Peyer's patch (tissue), 4 donors: ENCODE data around the gene CHST11. TPM values are rescaled to one million over a fixed set of nuclear protein-coding genes. Genes with fewer than 3 reads are reported as not detected.

Experiments
- DNase-seq, 3 donors: peaks; one replicate each; pipeline ENCODE4 v3.0.0-alpha.2; 2017 to 2019
- H3K27ac ChIP-seq, 4 donors: fragments of 200-600 bp; sonication (generic); one replicate each; pipeline ENCODE4 v1.5.1; 2016 to 2019
- H3K27me3 ChIP-seq, 2 donors: fragments of 200-600 bp; sonication (generic); one replicate each; pipeline ENCODE4 v1.5.1; 2019
- H3K36me3 ChIP-seq, 3 donors: fragments of 200-600 bp; sonication (generic); one replicate each; pipeline ENCODE4 v1.5.1; 2016 to 2019
- H3K4me1 ChIP-seq, 4 donors: fragments of 200-600 bp; sonication (generic); one replicate each; pipeline ENCODE4 v1.5.1; 2016 to 2019
- H3K4me3 ChIP-seq, 4 donors: fragments of 200-600 bp; sonication (generic); 1 replicate in 3 of 4; 2 replicates in 1 of 4; pipeline ENCODE4 v1.5.1; 2016 to 2019; ENCODE audit warnings: mild to moderate bottlenecking in 1 of 4
- H3K9me3 ChIP-seq, 4 donors: fragments of 200-600 bp; sonication (generic); one replicate each; pipeline ENCODE4 v1.5.1; 2016 to 2019; ENCODE audit warnings: mild to moderate bottlenecking in 1 of 4
- POLR2A ChIP-seq, 2 donors: fragments of 450-650 bp; IDR thresholded peaks; one replicate each; pipeline ENCODE4 v1.5.1; 2017; ENCODE audit warnings: antibody characterized with exemption in 2 of 2, mild to moderate bottlenecking in 2 of 2, moderate library complexity in 2 of 2
- total RNA-seq, 4 donors: library from RNA; depleted of rRNA; stranded (reverse); fragments of >200 nt; gene quantifications; one replicate each; pipeline ENCODE4 v1.1.0, GENCODE V29; 2016
- TF ChIP-seq, protein P1 (sequence below), 6 experiments: fragments of 450-650 bp in 4 of 6; fragments of 200-600 bp in 2 of 6; sonication (generic) in 1 of 6; IDR thresholded peaks; one replicate each; pipeline ENCODE4 v1.5.1; 2017 to 2019; ENCODE audit warnings: antibody characterized with exemption in 6 of 6, mild to moderate bottlenecking in 3 of 6, moderate library complexity in 1 of 6

Gene CHST11
- total RNA-seq, 4 donors from 2014 or later = 9.9 to 119 (median 15.6) TPM

DNA sequence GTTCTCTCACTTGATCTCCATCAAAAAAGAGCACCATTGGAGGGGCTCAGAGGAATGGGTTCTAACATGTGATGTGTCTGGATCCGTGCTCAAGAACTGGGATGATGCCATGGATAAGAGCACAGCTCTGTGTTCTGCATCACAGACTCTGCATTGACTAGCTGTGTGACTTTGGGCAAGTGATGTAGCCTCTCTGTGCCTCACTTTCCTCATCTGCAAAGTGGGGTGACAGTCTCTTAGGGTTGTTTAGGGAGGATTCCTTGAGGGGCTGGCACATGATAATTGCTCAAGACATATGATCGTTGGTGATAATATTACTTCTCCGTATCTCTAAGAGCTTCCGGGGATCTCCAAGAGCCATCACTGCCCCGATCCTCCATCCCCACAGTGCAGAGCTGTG lies 202.3 kb downstream of the CHST11 start:
- no peaks in the 10 kb centered on the region for H3K4me1 ChIP-seq

GRCh38 chr12:104662203-104662602 lies 205.5 kb downstream of the CHST11 start:
- no peak overlapping the region for H3K4me3 ChIP-seq
- no peaks in the 10 kb centered on the region for H3K4me1 ChIP-seq
- TF ChIP-seq POLR2A (IDR thresholded peaks at IDR 0.05) = no peak
- TF ChIP-seq, protein P1, sequence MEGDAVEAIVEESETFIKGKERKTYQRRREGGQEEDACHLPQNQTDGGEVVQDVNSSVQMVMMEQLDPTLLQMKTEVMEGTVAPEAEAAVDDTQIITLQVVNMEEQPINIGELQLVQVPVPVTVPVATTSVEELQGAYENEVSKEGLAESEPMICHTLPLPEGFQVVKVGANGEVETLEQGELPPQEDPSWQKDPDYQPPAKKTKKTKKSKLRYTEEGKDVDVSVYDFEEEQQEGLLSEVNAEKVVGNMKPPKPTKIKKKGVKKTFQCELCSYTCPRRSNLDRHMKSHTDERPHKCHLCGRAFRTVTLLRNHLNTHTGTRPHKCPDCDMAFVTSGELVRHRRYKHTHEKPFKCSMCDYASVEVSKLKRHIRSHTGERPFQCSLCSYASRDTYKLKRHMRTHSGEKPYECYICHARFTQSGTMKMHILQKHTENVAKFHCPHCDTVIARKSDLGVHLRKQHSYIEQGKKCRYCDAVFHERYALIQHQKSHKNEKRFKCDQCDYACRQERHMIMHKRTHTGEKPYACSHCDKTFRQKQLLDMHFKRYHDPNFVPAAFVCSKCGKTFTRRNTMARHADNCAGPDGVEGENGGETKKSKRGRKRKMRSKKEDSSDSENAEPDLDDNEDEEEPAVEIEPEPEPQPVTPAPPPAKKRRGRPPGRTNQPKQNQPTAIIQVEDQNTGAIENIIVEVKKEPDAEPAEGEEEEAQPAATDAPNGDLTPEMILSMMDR (IDR thresholded peaks at IDR 0.05) = no peak
- no peaks in the 10 kb centered on the region for H3K9me3 ChIP-seq
- no peak overlapping the region for H3K27ac ChIP-seq
- no peaks in the 10 kb centered on the region for H3K27me3 ChIP-seq
- no peaks in the 10 kb centered on the region for H3K36me3 ChIP-seq
- DNase-seq = no peak

More for the DNA sequence above, 202.3 kb downstream of the CHST11 start:
- H3K27ac ChIP-seq = no peak overlapping the region
- no peaks in the 10 kb centered on the region for H3K9me3 ChIP-seq
- DNase-seq = no peak
- H3K4me3 ChIP-seq = no peak overlapping the region
- H3K27me3 ChIP-seq = no peaks in the 10 kb centered on the region
- TF ChIP-seq POLR2A (IDR thresholded peaks at IDR 0.05) = no peak
- TF ChIP-seq, protein P1 (IDR thresholded peaks at IDR 0.05) = no peak
- H3K36me3 ChIP-seq = no peaks in the 10 kb centered on the region

- peaks cover 0 to 4% (median 0%) of the 10 kb centered on the region in 4 donors for H3K4me1 ChIP-seq
- H3K27ac ChIP-seq = no peak overlapping the region
- TF ChIP-seq POLR2A (IDR thresholded peaks at IDR 0.05) = no peak
- TF ChIP-seq, protein P1 (IDR thresholded peaks at IDR 0.05) = no peak
- no peaks in the 10 kb centered on the region for H3K27me3 ChIP-seq
- no peak for DNase-seq
- H3K9me3 ChIP-seq = no peaks in the 10 kb centered on the region
- no peak overlapping the region for H3K4me3 ChIP-seq
- H3K36me3 ChIP-seq = no peaks in the 10 kb centered on the region
Measured at GRCh38 chr12:104662908-104663307, 206.2 kb downstream of the CHST11 start.

GRCh38 chr12:104664351-104664750 lies 207.6 kb downstream of the CHST11 start:
- Histone ChIP-seq H3K27ac (no peak overlapping the region), H3K4me3 (no peak overlapping the region), H3K9me3 (no peaks in the 10 kb centered on the region), H3K4me1 (peaks cover 0 to 12% (median 8%) of the 10 kb centered on the region in 4 donors), H3K27me3 (no peaks in the 10 kb centered on the region), H3K36me3 (no peaks in the 10 kb centered on the region)
- DNase-seq = no peak
- TF ChIP-seq, protein P1 (IDR thresholded peaks at IDR 0.05) = no peak
- TF ChIP-seq POLR2A (IDR thresholded peaks at IDR 0.05) = no peak

GRCh38 chr12:104665296-104665695 lies 208.5 kb downstream of the CHST11 start:
- Histone ChIP-seq H3K9me3 (no peaks in the 10 kb centered on the region), H3K27ac (no peak overlapping the region), H3K4me3 (no peak overlapping the region), H3K36me3 (no peaks in the 10 kb centered on the region), H3K27me3 (no peaks in the 10 kb centered on the region), H3K4me1 (peaks cover 0 to 22% (median 16%) of the 10 kb centered on the region in 4 donors)
- DNase-seq = no peak
- TF ChIP-seq, protein P1 (IDR thresholded peaks at IDR 0.05) = no peak
- TF ChIP-seq POLR2A (IDR thresholded peaks at IDR 0.05) = no peak

GRCh38 chr12:104667139-104667538 lies 210.4 kb downstream of the CHST11 start:
- Histone ChIP-seq H3K27ac (peak overlapping the region in 2 of 4 donors; percentile 20 to 65), H3K27me3 (no peaks in the 10 kb centered on the region), H3K4me3 (no peak overlapping the region), H3K4me1 (peaks cover 6 to 34% (median 28%) of the 10 kb centered on the region in 4 donors), H3K36me3 (no peaks in the 10 kb centered on the region), H3K9me3 (no peaks in the 10 kb centered on the region)
- no peak for DNase-seq
- no peak for TF ChIP-seq POLR2A (IDR thresholded peaks at IDR 0.05)
- TF ChIP-seq, protein P1 (IDR thresholded peaks at IDR 0.05) = no peak
